CD4-positive, alpha-beta T cell (primary cell): ENCODE results near the gene LTB. TPM values are rescaled to one million over a fixed set of nuclear protein-coding genes. Genes with fewer than 3 reads are reported as not detected.

Experiments
- ATAC-seq: fragments of 200-7000 bp; cut with Tn5 transposase; one replicate; pipeline ENCODE4 v1.10.0; 2022; ENCODE audit warnings: mild to moderate bottlenecking; ENCODE audit not compliant: poor library complexity
- CTCF ChIA-PET: fragments of 350-600 bp; sonication (Branson Sonifier 250); formaldehyde crosslinking; loops from one replicate; lab custom pipeline; 2021; ENCODE audit warnings: antibody characterized with exemption, inconsistent platforms; lab: Charles Lee
- POLR2A ChIA-PET: fragments of 350-600 bp; sonication (Branson Sonifier 250); formaldehyde crosslinking; loops from one replicate; lab custom pipeline; 2021; ENCODE audit warnings: antibody characterized with exemption, inconsistent platforms; lab: Charles Lee
- DNase-seq, 14 experiments: peaks; one replicate each; pipeline ENCODE4 v3.0.0-alpha.2; 2013 to 2020; ENCODE audit warnings: mixed read lengths in 2 of 14
- H3K27ac ChIP-seq, 2 donors: one replicate each; pipeline versions ENCODE4 v1.5.1 to v1.7.0; 2013; ENCODE audit warnings: low read length in 2 of 2, low read depth in 1 of 2, mild to moderate bottlenecking in 1 of 2
- H3K27me3 ChIP-seq, 2 experiments: 1 replicate in 1 of 2; 2 replicates in 1 of 2; pipeline versions ENCODE4 v1.6.1 to v1.7.0; 2013; ENCODE audit warnings: low read length in 2 of 2, control low read depth in 1 of 2, mild to moderate bottlenecking in 1 of 2, moderate library complexity in 1 of 2; ENCODE audit not compliant: insufficient read depth in 2 of 2, control insufficient read depth in 1 of 2
- H3K36me3 ChIP-seq: one replicate; pipeline ENCODE4 v1.6.1; 2013; ENCODE audit warnings: low read length, control low read depth; ENCODE audit not compliant: insufficient read depth
- H3K4me1 ChIP-seq: one replicate; pipeline ENCODE4 v1.6.1; 2013; ENCODE audit warnings: low read length, control low read depth; ENCODE audit not compliant: insufficient read depth
- H3K4me3 ChIP-seq: one replicate; pipeline ENCODE4 v1.5.1; 2013; ENCODE audit warnings: mild to moderate bottlenecking, low read length, moderate library complexity
- H3K9me3 ChIP-seq, 2 experiments: 1 replicate in 1 of 2; 2 replicates in 1 of 2; pipeline versions ENCODE4 v1.6.1 to v1.7.0; 2013; ENCODE audit warnings: low read length in 2 of 2, mild to moderate bottlenecking in 2 of 2, control low read depth in 1 of 2, moderate library complexity in 1 of 2; ENCODE audit not compliant: control insufficient read depth in 1 of 2, insufficient read depth in 1 of 2
- H3K27ac Mint-ChIP-seq: one replicate; pipeline ENCODE4 v1.8.0; 2020; ENCODE audit warnings: mixed read lengths
- H3K27me3 Mint-ChIP-seq: one replicate; pipeline ENCODE4 v1.8.0; 2021; ENCODE audit warnings: mixed read lengths
- H3K36me3 Mint-ChIP-seq: one replicate; pipeline ENCODE4 v1.8.0; 2021; ENCODE audit warnings: low read depth, mixed read lengths
- H3K4me1 Mint-ChIP-seq: one replicate; pipeline ENCODE4 v1.8.0; 2021; ENCODE audit warnings: low read depth, mixed read lengths
- H3K4me3 Mint-ChIP-seq: one replicate; pipeline ENCODE4 v1.8.0; 2020; ENCODE audit warnings: mild to moderate bottlenecking, mixed read lengths
- H3K9me3 Mint-ChIP-seq: one replicate; pipeline ENCODE4 v1.8.0; 2020; ENCODE audit warnings: mixed read lengths
- CTCF ChIP-seq: fragments of 200-600 bp; IDR thresholded peaks from one replicate; pipeline ENCODE4 v1.8.0; 2022; ENCODE audit warnings: antibody characterized with exemption, mild to moderate bottlenecking
- intact Hi-C, 2 experiments: fragments of 100-400 bp; cut with DNase I in 1 of 2; cut with micrococcal nuclease in 1 of 2; formaldehyde crosslinking; loops; one replicate each; pipeline versions ENCODE4 v1.15.1 to v1.9.0; 2023 to 2025; cut with DNase I, micrococcal nuclease
- total RNA-seq, 174 experiments: library from RNA in 2 of 174; stranded (reverse) in 2 of 174; gene quantifications; one replicate each; pipeline ENCODE4 v1.2.3 and lab custom pipeline; 2021 to 2026

LTB gene
- total RNA-seq, 2 experiments from 2014 or later = 239 to 244 TPM

DNA sequence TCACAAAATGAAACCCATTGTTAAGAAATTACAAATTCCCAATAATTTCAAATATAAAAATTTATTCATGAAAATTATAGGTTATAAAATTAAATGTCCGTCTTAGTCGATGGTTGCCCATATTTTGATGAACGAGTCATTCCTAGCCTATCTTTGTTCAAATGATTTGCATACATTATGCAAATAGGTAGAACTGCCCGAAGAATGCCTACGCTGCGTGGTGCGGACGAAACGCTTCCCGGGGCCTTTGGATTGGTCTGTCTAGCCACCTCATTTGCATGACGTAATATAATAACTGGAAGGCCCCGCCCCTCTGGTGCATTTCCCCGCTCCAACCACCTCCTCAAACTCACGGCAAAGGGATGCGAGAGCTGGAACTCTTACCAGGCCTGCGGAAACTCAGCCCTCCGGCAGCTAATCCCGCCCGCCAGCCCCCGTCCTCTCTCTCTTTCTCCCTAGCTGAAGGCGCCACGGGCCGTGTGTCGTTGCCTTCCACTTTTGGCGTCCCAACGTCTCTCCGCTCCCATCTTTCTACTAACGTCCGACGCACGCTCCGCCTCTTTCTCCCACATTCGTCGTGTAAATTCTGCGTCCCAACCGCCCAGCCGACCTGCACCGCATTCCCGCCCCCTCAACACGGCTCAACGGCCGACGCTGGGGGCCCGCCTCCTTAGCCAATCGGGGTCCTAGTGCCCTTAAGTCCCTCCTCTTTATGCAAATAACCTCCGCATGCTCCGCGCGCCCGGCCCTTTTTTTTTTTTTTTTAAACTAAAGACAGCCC is 37.8 kb upstream of the LTB start:
- peaks cover 52% of the 10 kb centered on the region for H3K4me1 Mint-ChIP-seq
- Histone ChIP-seq H3K36me3 (peaks cover 26% of the 10 kb centered on the region), H3K4me1 (peaks cover 46% of the 10 kb centered on the region), H3K4me3 (peak overlapping the region; percentile 74), H3K9me3 (no peaks in the 10 kb centered on the region), H3K27ac (peak overlapping the region; percentile 97 to 99), H3K27me3 (no peaks in the 10 kb centered on the region)
- H3K9me3 Mint-ChIP-seq = no peaks in the 10 kb centered on the region
- peak overlapping the region; percentile 92 for H3K4me3 Mint-ChIP-seq
- ATAC-seq (peak; percentile 79), DNase-seq (peak; percentile 86 to 99 (median 95))
- H3K27me3 Mint-ChIP-seq = no peaks in the 10 kb centered on the region
- peaks cover 39% of the 10 kb centered on the region for H3K36me3 Mint-ChIP-seq
- CTCF ChIA-PET = interaction anchor here (0.9 to 1.0 kb wide), 2 partner anchors 21 to 69 kb away, joined by 4 read pairs; no protein-coding TSS in a partner anchor
- POLR2A ChIA-PET = interaction anchor here (0.6 to 4.9 kb wide), 16 partner anchors 26 to 1351 kb away, joined by 3 to 46 read pairs (median 4); partner anchors contain the start of genes ABHD16A, BAG6, C6orf47 and DDX39B
- TF ChIP-seq CTCF = no peak
- intact Hi-C loops = loop anchor here (1.0 to 2.0 kb wide), 5 partner anchors 32 to 73 kb away; partner anchors contain the start of genes BAG6 (in 2 of the 2), ATP6V1G2 (in 1 of the 2), C6orf47 (in 1 of the 2) and GPANK1 (in 1 of the 2)
- H3K27ac Mint-ChIP-seq = peak overlapping the region; percentile 92

- Histone ChIP-seq H3K27ac (no peak overlapping the region), H3K4me1 (peaks cover 40% of the 10 kb centered on the region), H3K9me3 (no peaks in the 10 kb centered on the region), H3K4me3 (no peak overlapping the region), H3K36me3 (no peaks in the 10 kb centered on the region), H3K27me3 (no peaks in the 10 kb centered on the region)
- no peak for DNase-seq
- intact Hi-C loops = no loop called here
- no peaks in the 10 kb centered on the region for H3K9me3 Mint-ChIP-seq
- peak overlapping the region; percentile 86 for H3K27ac Mint-ChIP-seq
- ChIA-PET CTCF (interaction anchor here (1.0 to 1.6 kb wide), 2 partner anchors 18 kb away, joined by 3 to 7 read pairs; no protein-coding TSS in a partner anchor), POLR2A (interaction anchor here (1.5 kb wide), 1 partner anchor 34 kb away, joined by 3 read pairs; no protein-coding TSS in a partner anchor)
- no peaks in the 10 kb centered on the region for H3K27me3 Mint-ChIP-seq
- no peak for TF ChIP-seq CTCF
- no peak for ATAC-seq
- H3K36me3 Mint-ChIP-seq = peaks cover 14% of the 10 kb centered on the region
- peak overlapping the region; percentile 76 for H3K4me3 Mint-ChIP-seq
- peaks cover 49% of the 10 kb centered on the region for H3K4me1 Mint-ChIP-seq
Observed at GRCh38 chr6:31617010-31617409, 34.8 kb upstream of the LTB start.

GRCh38 chr6:31615748-31616147 is 33.5 kb upstream of the LTB start:
- peaks cover 5% of the 10 kb centered on the region for H3K36me3 Mint-ChIP-seq
- DNase-seq = peak in 8 of 14 experiments; percentile 12 to 62 (median 35)
- no peaks in the 10 kb centered on the region for H3K9me3 ChIP-seq
- H3K4me3 ChIP-seq = peak overlapping the region; percentile 46
- H3K36me3 ChIP-seq = no peaks in the 10 kb centered on the region
- H3K27me3 Mint-ChIP-seq = no peaks in the 10 kb centered on the region
- H3K9me3 Mint-ChIP-seq = no peaks in the 10 kb centered on the region
- peak overlapping the region; percentile 86 for H3K27ac Mint-ChIP-seq
- intact Hi-C loops = no loop called here
- POLR2A ChIA-PET = interaction anchor here (1.0 to 1.5 kb wide), 4 partner anchors 11 to 74 kb away, joined by 3 to 5 read pairs (median 4); partner anchors contain the start of gene GPANK1
- H3K4me1 Mint-ChIP-seq = peaks cover 40% of the 10 kb centered on the region
- no peak for TF ChIP-seq CTCF
- peaks cover 27% of the 10 kb centered on the region for H3K4me1 ChIP-seq
- H3K27me3 ChIP-seq = no peaks in the 10 kb centered on the region
- no peak for ATAC-seq
- peak overlapping the region in 1 of 2 donors; percentile 29 for H3K27ac ChIP-seq
- CTCF ChIA-PET = interaction anchor here (1.6 kb wide), 1 partner anchor 17 kb away, joined by 7 read pairs; no protein-coding TSS in a partner anchor
- H3K4me3 Mint-ChIP-seq = peak overlapping the region; percentile 85
